Skin epidermis (tissue), 12 donors: ENCODE measurements around the gene C7orf25.

ENCODE experiments used
- H3K27ac ChIP-seq, 21 experiments: fragments of 200-600 bp; sonication (generic) in 11 of 21; one replicate each; pipeline ENCODE4 v1.5.0; 2020; ENCODE audit warnings: mild to moderate bottlenecking in 3 of 21, inconsistent platforms in 2 of 21, moderate library complexity in 2 of 21
- H3K4me3 ChIP-seq, 7 experiments: fragments of 200-600 bp; sonication (generic) in 2 of 7; one replicate each; pipeline ENCODE4 v1.5.0; 2020; ENCODE audit warnings: inconsistent platforms in 2 of 7, mild to moderate bottlenecking in 2 of 7, moderate library complexity in 1 of 7

C7orf25 gene

DNA sequence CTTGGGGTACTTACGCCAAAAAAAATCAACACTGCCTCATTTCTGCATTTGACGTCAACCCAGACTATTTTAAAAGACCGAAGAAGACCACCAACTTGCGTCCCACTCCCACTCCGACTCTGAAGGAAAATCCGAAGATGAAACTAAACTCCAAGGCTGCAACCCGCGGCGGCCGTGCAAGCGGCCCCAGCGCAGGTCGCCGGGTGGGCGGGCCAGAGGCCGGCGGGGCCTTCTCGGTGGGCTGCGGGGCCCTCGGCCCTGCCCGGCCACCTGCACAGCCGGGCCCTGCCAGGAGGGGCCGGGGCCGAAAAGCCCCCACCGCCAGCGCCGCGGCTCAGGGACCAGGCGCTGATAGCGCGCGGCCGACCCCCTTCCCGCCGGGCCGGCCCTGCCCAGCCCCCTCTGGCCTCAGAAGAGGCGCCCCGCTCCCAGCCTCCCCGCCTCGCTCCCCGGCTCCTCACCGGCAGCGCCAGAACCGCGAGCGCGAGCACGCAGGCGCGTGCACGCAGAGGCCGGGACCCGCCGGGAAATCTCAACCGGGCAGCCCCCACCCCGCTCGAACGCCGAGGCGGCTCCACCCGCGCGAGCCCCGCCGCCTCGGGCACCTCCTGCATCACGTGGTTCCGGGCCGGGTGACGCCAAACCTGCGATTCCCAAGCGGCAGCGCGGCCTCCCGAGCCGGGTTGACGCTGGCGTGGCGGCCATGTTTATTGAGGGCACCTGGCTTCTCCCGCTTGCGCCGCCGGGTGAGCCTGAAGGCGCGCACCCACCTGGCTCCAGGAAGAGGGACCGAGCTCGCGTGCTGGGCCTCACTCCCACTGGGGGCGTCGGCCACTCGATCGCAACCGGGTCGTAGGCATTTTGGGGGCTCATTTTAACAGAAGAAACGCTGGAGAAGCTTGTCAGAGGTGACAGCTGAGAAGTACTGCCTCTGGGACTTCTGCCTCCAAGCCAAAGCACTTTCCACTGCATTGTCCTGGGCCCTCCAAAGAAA is at the start of gene C7orf25:
Gene C7orf25, minus strand, starts transcription at position 617 of the 994 bp plus-strand sequence. CDS start 1,170 bp downstream, outside the sequence.
- peak within 1 kb of the TSS; percentile 60 to 95 (median 91) for H3K4me3 ChIP-seq
- peak within 1 kb of the TSS; percentile 64 to 93 (median 87) for H3K27ac ChIP-seq

DNA sequence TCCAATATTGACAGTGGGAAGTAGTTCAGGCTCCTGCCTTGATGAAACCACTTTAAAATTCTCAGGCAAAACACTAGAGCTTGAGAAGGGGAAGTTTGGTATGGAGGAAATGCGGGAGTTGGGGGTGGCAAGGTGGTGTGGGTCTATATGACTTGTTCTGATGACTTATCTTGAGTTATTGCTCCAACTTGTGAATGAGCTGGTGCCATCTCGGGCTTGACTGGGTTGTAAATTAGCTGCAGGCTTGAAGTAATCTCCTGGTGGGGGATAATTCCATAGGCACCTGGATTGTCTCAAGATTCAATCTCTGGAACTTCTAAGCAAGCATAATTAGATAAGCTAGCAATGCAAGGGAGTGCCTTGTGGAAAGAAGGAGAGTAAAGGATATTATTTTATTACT is 49.3 kb upstream of the C7orf25 start:
- Histone ChIP-seq H3K27ac (no peak overlapping the region), H3K4me3 (no peak overlapping the region)

DNA sequence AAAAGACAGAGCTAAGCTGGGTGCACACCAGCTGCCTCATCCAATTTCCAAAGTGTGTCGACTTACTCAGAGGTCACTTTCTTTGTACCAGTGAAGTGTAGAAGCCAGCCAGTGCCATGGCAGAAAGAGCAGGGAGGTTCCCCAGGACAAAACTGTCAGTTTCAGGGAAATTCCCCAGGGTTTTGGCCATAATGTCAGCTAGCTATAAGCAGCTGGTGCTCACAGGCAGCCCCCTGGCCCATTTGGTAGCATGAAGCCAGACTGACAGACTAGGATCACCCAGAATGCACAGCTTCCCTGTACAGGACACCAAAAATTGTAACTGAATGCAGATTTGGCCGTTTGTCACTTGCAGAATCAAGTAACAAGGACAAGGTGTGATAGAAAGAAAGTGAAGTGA is 48.9 kb upstream of the C7orf25 start:
- no peak overlapping the region for H3K4me3 ChIP-seq
- H3K27ac ChIP-seq = no peak overlapping the region

DNA sequence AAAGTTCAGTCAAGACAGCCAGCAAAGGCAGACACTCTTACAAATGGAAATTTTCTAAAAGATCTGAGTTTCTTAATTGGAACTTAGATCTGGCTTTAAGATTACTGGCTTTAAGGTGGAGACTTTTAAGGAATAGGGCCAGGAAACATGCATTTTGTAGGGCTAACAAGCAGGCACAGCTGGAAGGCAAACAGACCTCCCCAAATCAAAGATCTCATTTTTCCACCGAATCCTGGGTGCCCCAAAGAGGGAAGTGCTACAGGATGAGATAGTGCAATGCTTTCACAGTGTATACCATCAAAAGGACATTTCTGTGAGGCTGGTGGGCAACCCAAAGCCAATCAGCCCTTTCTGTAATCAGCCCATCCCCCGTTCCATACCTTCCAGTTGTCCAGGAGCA is 47.7 kb upstream of the C7orf25 start:
- Histone ChIP-seq H3K27ac (no peak overlapping the region), H3K4me3 (no peak overlapping the region)

DNA sequence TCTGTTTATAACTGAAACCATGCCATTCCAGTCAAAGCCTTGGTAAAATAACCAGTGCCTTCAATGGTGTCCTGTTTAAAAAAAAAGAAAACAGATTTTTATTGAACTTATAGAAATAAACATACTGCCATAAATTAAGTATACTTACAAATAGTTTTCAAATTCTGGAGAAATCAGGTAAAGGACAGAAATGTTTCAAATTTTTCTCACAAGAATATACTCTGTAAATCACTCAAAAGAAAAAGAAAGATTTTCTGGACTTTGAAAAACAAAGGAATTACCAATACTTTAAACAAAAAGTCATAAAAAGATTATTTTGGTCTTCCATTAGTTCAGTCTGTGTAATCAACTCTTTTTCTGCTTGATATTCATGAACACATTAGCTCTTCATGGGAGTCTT is 44.2 kb upstream of the C7orf25 start:
- Histone ChIP-seq H3K27ac (no peak overlapping the region), H3K4me3 (no peak overlapping the region)

DNA sequence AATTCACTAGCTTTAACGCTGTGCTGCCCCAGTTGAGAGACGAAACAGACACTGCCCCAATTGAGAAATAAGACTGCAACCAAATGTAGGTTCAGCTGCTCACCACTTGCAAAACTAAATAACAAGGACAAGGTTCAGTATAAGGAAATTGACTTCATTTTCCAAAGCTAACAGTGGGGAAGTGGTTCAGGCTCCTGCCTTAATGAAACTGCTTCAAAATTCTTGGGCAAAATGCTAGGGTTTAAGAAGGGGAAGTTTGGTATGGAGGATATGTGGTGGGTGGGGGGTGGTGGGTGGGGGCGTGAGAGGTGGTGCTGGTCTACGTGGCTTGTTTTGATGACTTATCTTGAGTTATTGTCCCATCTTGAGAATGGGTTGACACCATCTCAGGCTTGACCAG is 42.1 kb upstream of the C7orf25 start:
- Histone ChIP-seq H3K4me3 (no peak overlapping the region), H3K27ac (no peak overlapping the region)

DNA sequence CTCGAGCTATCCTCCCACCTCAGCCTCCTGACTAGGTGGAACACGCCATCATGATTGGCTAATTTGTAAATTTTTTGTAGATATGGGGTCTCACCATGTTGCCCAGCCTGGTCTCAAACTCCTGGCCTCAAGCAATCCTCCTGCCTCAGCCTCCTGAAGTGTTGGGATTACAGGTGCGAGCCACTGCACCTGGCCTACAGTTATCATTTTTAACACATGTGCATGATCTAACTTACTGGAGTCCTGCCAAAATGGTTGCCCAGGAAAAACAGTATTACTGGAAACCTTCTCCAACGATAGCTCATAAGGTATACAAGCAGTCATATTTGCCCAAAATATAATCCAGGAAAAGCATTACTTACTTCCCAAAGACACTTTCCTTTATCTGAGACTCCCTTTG is 40.5 kb upstream of the C7orf25 start:
- no peak overlapping the region for H3K4me3 ChIP-seq
- H3K27ac ChIP-seq = no peak overlapping the region

DNA sequence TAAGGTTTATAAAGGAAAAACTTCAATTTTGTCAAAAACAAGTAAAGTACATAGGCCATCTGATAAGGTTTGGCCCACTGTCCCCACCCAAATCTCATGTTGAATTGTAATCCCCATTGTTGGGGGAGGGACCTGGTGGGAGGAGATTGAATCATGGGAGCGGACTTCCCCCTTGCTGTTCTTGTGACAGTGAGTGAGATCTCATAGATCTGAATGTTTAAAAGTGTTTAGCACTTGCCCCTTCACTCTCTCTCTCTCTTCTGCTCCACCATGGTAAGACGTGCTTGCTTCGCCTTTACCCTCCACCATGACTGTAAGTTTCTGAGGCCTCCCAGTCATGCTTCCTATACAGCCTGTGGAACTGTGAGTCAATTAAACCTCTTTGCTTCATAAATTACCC is 38.5 kb upstream of the C7orf25 start:
- Histone ChIP-seq H3K27ac (no peak overlapping the region), H3K4me3 (no peak overlapping the region)

DNA sequence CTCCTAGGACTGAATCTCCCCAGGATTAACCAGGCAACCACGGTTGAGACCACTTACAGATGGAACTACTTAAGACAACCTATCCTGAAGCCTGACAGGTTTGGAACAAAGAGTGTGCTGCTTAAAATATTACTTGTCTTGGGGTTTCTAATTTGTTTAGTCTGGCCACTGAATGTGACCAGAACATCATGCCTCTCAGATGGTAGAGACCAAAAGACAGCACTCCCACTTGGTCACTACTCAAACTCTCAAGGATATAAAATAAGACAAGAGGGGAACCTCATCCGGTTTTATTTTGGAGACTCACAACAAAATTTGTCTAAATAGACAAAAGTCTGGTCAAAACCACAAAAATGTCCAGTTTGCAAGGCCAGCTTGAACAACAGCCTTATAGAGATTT is 35.7 kb upstream of the C7orf25 start:
- Histone ChIP-seq H3K4me3 (no peak overlapping the region), H3K27ac (no peak overlapping the region)

DNA sequence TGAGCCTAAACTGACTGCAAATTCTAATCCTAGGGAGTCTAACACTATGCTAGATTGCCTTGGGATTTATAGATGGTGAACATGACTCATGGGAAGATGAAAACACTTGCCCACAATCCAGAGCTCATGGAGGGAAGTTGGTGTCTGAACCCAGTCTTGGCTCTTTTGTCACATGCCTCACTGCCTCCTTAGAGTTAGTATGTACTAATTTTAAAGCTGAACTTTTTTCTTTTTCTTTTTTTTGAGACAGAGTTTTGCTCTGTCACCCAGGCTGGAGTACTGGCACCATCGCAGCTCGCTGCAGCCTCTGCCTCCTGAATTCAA is 34.7 kb upstream of the C7orf25 start:
- no peak overlapping the region for H3K4me3 ChIP-seq
- H3K27ac ChIP-seq = no peak overlapping the region

DNA sequence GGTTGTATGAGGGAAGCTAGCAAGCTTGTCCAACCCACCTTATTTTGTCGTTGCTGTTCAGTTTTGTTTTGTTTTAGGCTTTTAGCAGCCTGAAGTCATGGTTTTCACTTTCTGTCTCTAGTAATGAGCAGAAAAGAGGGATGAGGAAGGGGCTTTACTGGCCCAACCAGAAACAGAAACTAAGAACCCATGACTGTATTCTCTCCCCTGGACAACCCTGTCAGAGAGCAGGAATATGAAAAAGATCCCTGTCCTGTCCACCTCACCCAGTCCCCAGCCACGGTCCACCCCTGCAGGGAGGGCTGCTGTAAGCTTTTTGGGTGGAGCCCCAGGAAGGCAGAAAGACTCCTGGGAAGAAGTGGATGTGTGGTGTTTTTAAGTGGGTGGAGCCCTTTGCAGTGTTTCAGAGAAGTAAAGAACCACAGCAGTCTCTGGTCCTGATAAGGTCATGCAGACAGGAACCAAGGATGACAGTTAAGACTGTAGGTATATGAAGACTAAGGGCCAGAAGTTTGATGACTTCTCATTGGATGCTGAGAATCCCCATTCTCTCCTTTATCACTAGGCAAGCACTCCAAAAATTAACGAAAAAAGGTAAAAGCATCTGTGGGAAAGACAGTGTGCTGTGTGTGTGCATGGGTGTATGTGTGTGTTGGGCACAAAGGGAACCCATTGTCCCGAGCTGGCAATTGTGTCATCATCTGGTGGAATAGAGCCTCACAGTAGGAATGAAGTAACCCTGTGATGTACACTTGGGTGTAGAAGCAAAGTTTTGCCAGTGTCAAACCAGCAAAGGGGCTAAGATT is 34.2 kb upstream of the C7orf25 start:
- Histone ChIP-seq H3K4me3 (no peak overlapping the region), H3K27ac (no peak overlapping the region)

DNA sequence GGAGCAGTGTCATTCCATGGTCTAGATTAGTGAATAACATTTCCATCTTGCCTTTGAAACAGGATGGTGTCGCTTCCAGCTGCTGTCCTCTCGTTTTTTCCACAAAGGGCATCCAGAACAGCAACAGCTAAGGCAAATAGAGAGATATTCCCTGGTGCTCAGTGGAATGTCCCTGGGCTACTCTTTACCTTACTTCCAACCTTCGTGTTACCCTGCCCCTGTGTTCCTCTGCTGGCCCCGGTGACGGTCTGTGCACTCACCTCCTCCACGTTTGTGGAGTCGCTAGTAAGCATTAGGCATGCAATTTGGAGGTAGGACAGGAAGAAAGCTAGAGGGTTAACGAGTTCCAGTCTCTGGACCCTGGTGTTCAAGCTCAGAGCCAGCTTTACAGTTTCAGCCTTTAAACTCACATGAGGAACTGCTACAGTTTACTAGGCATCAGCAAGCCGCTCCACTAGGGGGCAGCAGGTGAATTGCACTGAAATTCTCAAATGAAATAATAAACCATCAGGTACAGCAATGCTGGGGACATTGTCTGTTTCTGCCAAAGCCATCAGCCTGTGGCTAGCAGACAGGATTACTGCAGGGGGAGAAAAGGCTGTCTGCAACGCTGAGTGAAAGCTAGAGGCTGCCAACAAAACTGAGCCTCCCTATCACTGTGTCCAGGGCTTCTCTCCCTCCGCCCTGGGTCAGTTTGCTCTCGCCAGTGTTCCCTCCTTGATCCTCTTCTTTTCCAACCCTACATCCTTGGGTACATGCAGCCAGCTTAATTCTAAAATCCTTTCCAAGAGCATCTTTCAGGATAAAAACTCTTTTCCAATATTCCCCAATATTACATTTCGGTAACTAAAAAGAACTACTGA is 29.3 kb upstream of the C7orf25 start:
- H3K4me3 ChIP-seq = no peak overlapping the region
- H3K27ac ChIP-seq = no peak overlapping the region

DNA sequence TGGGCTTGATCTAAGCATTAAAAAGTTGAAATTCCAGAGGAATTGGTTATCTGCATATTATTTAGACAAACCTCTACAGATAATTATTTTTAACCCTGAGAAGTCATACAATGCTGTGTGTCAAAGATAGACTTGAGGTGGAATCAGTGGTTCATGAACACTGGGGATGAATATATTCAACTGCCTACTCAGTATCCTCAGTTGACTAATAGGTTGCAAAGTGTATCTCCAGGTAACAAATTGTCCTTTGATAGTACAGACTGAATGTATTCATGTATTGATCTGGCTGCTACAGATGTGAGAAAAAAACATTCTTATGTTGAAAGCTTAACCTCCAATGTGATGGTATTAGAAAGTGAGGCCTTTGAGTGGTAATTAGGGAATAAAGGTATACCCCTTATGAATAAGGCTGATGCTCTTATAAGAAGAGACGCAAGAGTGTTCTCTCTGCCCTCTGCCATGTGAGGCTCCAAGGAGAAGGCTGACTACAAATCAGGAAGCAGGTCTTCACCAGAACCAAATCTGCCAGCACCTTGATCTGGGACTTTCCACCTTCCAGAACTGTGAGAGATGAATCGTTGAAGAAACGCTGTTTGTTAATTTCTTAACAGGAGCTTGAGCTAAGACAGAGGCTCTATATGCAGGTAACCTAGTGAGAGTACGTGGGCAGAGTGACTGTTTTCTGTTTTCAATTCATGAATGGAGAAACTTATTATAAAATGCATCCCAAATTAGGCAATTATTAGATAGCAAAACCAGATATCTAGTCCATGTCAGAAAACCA is 27.8 kb upstream of the C7orf25 start:
- H3K4me3 ChIP-seq = no peak overlapping the region
- H3K27ac ChIP-seq = no peak overlapping the region

DNA sequence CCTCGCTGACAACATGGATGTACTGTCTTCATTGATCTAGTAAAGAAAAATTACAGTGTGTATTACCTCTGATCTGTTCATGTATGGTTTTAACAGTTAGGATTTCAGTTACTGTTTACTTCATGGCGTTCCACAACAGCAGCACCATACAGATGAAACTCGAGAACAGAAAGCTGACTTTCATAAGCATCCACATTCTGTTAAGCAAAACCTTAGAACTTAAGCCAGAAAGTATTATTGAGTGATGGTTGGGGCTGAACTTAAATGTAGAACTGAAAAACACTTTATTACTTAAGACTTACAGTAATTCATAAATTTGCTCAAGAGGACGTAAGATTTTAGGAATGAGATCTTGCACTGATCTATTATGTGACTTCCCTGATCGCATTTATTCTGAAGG is 24.0 kb upstream of the C7orf25 start:
- Histone ChIP-seq H3K4me3 (no peak overlapping the region), H3K27ac (no peak overlapping the region)

DNA sequence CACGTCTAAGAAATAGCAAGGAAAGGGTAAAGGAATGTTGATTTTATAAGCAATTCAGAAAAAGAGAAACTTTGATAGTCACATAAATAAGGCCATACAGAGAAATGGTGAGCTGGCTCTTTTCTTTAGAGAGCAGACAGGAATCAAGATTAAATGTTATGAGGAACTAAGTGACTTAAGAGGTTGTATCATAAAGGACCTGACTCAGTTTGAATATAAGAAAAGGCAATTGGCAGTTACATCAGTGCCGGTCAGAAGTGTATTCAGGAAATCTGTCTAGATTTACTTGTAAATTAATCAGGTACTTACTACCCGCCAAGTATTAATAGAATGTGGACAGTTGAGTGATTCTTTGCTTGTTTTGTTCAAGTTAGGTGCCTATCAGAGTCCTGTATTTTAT is 22.4 kb upstream of the C7orf25 start:
- no peak overlapping the region for H3K4me3 ChIP-seq
- H3K27ac ChIP-seq = no peak overlapping the region

DNA sequence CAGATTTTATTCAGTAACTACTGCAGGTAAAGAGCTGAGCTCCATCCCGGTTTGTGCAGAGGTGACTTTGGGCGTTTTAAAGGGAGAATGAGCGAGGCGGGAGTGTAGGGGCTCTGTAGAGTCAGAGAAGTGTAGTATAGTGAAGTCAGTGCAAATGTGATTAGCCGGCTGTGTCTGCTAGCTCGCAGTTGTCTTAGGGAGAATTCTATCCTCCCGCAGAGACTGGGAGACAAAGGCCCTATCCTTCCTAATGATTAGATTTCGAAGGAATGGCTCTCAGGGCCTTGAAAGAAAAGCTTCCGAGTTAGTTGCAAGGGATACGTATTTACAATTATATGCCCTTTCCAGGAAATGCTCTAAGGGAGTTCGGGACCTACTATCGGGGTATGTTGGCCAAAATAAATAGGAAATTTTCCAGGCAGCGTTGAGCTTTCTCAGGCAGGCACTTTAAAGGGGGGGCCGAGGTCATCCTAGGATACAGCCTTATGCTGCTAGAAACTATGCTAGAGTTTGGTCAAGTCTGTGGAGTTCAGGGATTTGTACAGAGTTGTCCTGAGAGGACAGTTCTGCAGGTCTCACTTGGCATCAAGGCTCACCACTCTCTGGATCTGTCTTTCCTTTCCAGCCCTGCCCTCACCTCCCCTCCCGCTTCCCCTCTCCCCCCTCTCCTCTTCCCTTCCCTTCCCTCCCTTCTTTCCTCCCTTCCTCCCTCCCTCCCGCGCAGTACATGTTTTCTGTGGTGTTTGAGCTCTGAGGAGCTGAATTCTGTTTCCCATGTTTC is 21.1 kb upstream of the C7orf25 start:
- Histone ChIP-seq H3K27ac (peak overlapping the region; percentile 55 to 93 (median 83)), H3K4me3 (peak overlapping the region; percentile 56 to 90 (median 73))

DNA sequence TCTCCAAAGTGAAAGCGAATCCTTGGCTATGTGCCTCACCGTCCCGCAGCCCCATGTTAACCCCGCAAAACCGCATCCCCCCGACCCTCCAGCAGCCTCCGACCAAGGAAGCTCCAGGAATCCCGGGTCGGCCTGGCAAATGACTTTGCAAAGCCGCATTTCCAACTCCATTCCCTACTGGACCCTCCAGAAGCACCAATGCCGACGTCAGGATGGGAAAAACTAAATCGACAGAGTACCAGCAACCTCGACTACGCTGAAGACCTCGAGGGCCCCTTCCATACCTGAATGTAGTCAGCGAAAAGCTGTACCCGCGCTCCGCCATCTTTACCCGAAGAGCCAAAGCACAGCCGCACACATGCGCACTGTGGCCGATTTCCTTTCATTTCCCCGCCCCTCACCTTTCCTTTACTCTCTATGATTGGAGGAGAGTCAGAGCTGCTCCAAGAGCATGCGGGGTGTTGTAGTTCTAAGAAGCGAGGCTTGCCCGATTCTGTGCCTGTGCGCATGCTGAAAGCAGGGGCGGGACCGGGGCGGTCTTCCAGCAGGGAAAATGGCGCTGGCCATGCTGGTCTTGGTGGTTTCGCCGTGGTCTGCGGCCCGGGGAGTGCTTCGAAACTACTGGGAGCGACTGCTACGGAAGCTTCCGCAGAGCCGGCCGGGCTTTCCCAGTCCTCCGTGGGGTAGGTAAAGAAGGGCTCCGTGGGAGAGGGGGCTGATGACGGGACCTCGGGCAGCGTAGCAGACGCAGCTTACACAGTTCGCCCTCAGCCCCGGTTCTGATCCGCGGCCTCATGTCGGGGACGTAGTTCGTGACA is 20.2 kb upstream of the C7orf25 start, which contains the start of the genes MRPL32 and PSMA2:
Gene MRPL32, plus strand, starts transcription at position 543 of the 818 bp plus-strand sequence. Its CDS starts 11 bp downstream, at position 554.
Gene PSMA2, minus strand, starts transcription at position 341 of the 818 bp plus-strand sequence. Its CDS starts 16 bp downstream, at position 325.
- H3K27ac ChIP-seq = peak within 1 kb of the TSS; percentile 60 to 93 (median 86)
- peak within 1 kb of the TSS; percentile 56 to 90 (median 73) for H3K4me3 ChIP-seq
